Measurements from ENCODE around the gene MSI1. TPM values are rescaled to one million over a fixed set of nuclear protein-coding genes. Genes with fewer than 3 reads are reported as not detected.
A peak's percentile ranks its signal among the peaks of the same experiment; 100 is the strongest.

The MSI1 gene
- total and polyA plus RNA-seq, 2 experiments from 2014 or later, result 12.8 to 16.9 TPM

DNA sequence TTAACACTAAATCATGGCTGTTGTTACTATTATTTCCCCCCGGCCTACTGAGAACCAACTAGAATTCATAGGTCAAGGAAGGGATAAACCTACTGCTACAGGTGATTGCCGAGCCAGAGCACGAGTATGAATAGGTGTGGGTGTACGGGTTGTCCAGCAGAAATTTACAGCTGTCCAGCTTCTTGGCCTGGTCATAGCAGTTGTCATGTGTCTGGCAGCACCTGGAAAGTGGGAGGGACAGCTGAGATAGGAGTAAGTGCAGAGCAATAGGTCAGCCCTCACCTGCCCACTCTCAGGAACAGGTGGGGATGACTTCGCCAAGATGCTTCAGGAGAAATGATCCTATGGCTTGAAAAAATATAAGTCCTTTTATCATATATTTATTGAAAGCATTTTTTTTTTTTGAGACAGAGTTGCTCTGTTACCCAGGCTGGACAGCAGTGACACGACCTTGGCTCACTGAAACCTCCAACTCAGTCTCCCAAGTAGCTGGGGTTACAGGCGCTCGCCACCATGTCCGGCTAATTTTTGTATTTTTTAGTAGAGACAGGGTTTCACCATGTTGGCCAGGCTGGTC is 44.0 kb downstream of the MSI1 start (continued):
- TF ChIP-seq, protein P1, sequence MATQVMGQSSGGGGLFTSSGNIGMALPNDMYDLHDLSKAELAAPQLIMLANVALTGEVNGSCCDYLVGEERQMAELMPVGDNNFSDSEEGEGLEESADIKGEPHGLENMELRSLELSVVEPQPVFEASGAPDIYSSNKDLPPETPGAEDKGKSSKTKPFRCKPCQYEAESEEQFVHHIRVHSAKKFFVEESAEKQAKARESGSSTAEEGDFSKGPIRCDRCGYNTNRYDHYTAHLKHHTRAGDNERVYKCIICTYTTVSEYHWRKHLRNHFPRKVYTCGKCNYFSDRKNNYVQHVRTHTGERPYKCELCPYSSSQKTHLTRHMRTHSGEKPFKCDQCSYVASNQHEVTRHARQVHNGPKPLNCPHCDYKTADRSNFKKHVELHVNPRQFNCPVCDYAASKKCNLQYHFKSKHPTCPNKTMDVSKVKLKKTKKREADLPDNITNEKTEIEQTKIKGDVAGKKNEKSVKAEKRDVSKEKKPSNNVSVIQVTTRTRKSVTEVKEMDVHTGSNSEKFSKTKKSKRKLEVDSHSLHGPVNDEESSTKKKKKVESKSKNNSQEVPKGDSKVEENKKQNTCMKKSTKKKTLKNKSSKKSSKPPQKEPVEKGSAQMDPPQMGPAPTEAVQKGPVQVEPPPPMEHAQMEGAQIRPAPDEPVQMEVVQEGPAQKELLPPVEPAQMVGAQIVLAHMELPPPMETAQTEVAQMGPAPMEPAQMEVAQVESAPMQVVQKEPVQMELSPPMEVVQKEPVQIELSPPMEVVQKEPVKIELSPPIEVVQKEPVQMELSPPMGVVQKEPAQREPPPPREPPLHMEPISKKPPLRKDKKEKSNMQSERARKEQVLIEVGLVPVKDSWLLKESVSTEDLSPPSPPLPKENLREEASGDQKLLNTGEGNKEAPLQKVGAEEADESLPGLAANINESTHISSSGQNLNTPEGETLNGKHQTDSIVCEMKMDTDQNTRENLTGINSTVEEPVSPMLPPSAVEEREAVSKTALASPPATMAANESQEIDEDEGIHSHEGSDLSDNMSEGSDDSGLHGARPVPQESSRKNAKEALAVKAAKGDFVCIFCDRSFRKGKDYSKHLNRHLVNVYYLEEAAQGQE (IDR thresholded peaks at IDR 0.05; ENCODE audit: unreplicated experiment), result no peak
- no peak for TF ChIP-seq CREB1 (CRISPR knock-in tag; IDR thresholded peaks at IDR 0.05; ENCODE audit: low read depth)

DNA sequence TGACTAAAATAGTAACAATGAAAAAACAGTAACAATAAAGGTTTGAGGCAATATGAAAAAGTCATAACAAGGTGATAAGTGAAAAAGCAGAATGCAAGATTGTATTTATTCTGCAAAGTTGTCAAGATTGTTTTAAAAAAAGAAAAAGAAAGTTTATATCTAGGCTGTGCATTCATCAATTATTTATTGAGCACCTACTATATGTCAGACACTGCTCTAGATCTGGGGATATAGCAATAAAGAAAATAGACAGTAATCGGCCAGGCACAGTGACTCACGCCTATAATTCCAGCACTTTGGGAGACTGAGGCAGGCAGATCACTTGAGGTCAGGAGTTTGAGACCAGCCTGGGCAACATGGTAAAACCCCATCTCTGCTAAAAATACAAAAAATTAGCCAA is 45.2 kb downstream of the MSI1 start:
- no peaks in the 10 kb centered on the region for H4K20me1 ChIP-seq (replicated peaks; ENCODE audit: insufficient read depth)
- no peaks in the 10 kb centered on the region for H3F3A ChIP-seq (replicated peaks; ENCODE audit: low read depth)
- no peaks in the 10 kb centered on the region for H3K79me2 ChIP-seq (replicated peaks; ENCODE audit: insufficient read depth)
- Mint-ChIP-seq H3K36me3 (ENCODE audit: low read depth) (no peaks in the 10 kb centered on the region), H3K4me1 (peaks cover 4% of the 10 kb centered on the region; the same call in 2 of the 3 replicates), H3K27ac (no peak overlapping the region), H3K27me3 (ENCODE audit: insufficient read depth, low read depth, poor library complexity) (peaks cover 8% of the 10 kb centered on the region), H3K9me3 (no peaks in the 10 kb centered on the region), H3K4me3 (no peak overlapping the region)
- ATAC-seq (no peak), DNase-seq (ENCODE audit: low spot score) (no peak)
- no peaks in the 10 kb centered on the region for H3K27me3 ChIP-seq (ENCODE audit: insufficient read depth)
- TF ChIP-seq EZH2 (IDR thresholded peaks at IDR 0.05; ENCODE audit: low read depth, unreplicated experiment), result no peak
- no peak for TF ChIP-seq CREB1 (CRISPR knock-in tag; IDR thresholded peaks at IDR 0.05; ENCODE audit: low read depth)
- TF ChIP-seq, protein P2, sequence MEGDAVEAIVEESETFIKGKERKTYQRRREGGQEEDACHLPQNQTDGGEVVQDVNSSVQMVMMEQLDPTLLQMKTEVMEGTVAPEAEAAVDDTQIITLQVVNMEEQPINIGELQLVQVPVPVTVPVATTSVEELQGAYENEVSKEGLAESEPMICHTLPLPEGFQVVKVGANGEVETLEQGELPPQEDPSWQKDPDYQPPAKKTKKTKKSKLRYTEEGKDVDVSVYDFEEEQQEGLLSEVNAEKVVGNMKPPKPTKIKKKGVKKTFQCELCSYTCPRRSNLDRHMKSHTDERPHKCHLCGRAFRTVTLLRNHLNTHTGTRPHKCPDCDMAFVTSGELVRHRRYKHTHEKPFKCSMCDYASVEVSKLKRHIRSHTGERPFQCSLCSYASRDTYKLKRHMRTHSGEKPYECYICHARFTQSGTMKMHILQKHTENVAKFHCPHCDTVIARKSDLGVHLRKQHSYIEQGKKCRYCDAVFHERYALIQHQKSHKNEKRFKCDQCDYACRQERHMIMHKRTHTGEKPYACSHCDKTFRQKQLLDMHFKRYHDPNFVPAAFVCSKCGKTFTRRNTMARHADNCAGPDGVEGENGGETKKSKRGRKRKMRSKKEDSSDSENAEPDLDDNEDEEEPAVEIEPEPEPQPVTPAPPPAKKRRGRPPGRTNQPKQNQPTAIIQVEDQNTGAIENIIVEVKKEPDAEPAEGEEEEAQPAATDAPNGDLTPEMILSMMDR (conservative IDR thresholded peaks at IDR 0.05; ENCODE audit: low read depth in 2 of 2), result no peak
- no peaks in the 10 kb centered on the region for H3K4me1 ChIP-seq (ENCODE audit: insufficient read depth)
- H3K4me3 ChIP-seq, result no peak overlapping the region
- no peaks in the 10 kb centered on the region for H3K9me2 ChIP-seq (ENCODE audit: insufficient read depth)
- H2AFZ ChIP-seq, result no peak overlapping the region
- no peak overlapping the region for H3K4me2 ChIP-seq
- no peaks in the 10 kb centered on the region for H3K36me3 ChIP-seq (ENCODE audit: insufficient read depth)
- H3K27ac ChIP-seq (ENCODE audit: low read depth), result no peak overlapping the region

DNA sequence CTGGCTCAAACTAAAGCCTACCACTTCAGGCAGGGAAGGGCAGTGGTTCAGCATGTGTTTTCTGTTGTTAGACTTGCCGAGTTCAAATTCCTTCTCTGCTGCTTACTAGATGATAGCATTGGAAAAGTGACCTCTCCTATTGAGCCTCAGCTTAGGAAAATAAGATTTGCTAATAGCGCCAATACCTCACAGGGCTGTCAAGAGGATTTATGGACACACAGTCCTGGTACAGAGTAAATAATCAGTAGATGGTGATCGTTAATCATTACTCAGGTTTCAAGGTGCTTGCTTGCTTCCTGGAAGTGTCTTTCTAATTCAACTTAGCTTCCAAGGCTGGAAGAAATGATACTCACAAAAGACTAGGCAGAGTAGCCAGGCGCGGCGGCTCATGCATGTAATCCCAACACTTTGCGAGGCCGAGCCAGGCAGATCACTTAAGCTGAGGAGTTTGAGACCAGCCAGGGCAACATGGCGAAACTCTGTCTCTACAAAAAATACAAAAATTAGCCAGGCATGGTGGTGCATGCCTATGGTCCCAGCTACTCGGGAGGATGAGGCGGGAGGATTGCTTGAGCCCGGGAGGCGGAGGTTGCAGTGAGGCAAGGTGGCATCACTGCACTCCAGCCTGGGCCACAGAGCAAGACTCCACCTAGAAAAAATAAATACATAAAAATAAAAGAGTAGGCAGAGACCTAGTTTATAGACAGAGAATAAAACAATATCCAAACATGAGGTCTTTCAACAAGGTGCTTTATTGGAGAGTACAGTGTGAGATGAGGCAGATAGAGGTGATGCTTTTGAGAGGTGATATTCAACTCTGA is 47.4 kb downstream of the MSI1 start:
- DNase-seq (ENCODE audit: low spot score) (no peak), ATAC-seq (no peak)
- Histone ChIP-seq H3K27me3 (ENCODE audit: insufficient read depth) (no peaks in the 10 kb centered on the region), H3K79me2 (replicated peaks; ENCODE audit: insufficient read depth) (no peaks in the 10 kb centered on the region), H4K20me1 (replicated peaks; ENCODE audit: insufficient read depth) (no peaks in the 10 kb centered on the region), H3K36me3 (ENCODE audit: insufficient read depth) (no peaks in the 10 kb centered on the region), H3K4me2 (no peak overlapping the region), H3K4me3 (no peak overlapping the region), H3K27ac (ENCODE audit: low read depth) (no peak overlapping the region), H2AFZ (peak overlapping the region; percentile 28; the same call in 1 of the 2 replicates), H3F3A (replicated peaks; ENCODE audit: low read depth) (peaks cover 4% of the 10 kb centered on the region; the same call in 1 of the 2 replicates), H3K4me1 (ENCODE audit: insufficient read depth) (no peaks in the 10 kb centered on the region; the same call in 1 of the 2 replicates), H3K9me2 (ENCODE audit: insufficient read depth) (no peaks in the 10 kb centered on the region)
- Mint-ChIP-seq H3K9me3 (no peaks in the 10 kb centered on the region), H3K4me1 (peaks cover 10% of the 10 kb centered on the region; the same call in 2 of the 3 replicates), H3K27ac (no peak overlapping the region; the same call in 1 of the 2 replicates), H3K4me3 (no peak overlapping the region), H3K27me3 (ENCODE audit: insufficient read depth, low read depth, poor library complexity) (peaks cover 14% of the 10 kb centered on the region), H3K36me3 (ENCODE audit: low read depth) (no peaks in the 10 kb centered on the region)
- TF ChIP-seq CREB1 (CRISPR knock-in tag; IDR thresholded peaks at IDR 0.05; ENCODE audit: low read depth), result no peak
- TF ChIP-seq, protein P3, sequence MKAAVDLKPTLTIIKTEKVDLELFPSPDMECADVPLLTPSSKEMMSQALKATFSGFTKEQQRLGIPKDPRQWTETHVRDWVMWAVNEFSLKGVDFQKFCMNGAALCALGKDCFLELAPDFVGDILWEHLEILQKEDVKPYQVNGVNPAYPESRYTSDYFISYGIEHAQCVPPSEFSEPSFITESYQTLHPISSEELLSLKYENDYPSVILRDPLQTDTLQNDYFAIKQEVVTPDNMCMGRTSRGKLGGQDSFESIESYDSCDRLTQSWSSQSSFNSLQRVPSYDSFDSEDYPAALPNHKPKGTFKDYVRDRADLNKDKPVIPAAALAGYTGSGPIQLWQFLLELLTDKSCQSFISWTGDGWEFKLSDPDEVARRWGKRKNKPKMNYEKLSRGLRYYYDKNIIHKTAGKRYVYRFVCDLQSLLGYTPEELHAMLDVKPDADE (IDR thresholded peaks at IDR 0.05), result no peak
- TF ChIP-seq NANOG (IDR thresholded peaks at IDR 0.05; ENCODE audit: borderline replicate concordance), result no peak
- TF ChIP-seq, protein P2 (conservative IDR thresholded peaks at IDR 0.05; ENCODE audit: low read depth in 2 of 2), result no peak
- TF ChIP-seq EZH2phosphoT487 (IDR thresholded peaks at IDR 0.05; ENCODE audit: unreplicated experiment), result no peak
- no peak for TF ChIP-seq ZNF331 (CRISPR knock-in tag; IDR thresholded peaks at IDR 0.05; ENCODE audit: low read depth)
- no peak for TF ChIP-seq POLR2AphosphoS5 (IDR thresholded peaks at IDR 0.05; ENCODE audit: low read depth)
- TF ChIP-seq ZNF114 (CRISPR knock-in tag; IDR thresholded peaks at IDR 0.05), result no peak
- no peak for TF ChIP-seq STAT1 (IDR thresholded peaks at IDR 0.05; ENCODE audit: unreplicated experiment)
